ENCODE results near the gene TPBGL.
A peak's percentile ranks its signal among the peaks of the same experiment; 100 is the strongest.

Gene TPBGL

GRCh38 chr11:75212411-75212810 is 28.2 kb upstream of the TPBGL start:
- DNase-seq, result no peak

GRCh38 chr11:75214411-75214821 is 26.2 kb upstream of the TPBGL start:
- DNase-seq, result peak; percentile 24 to 80

- no peak for DNase-seq
Observed at GRCh38 chr11:75214843-75215242, 25.7 kb upstream of the TPBGL start.

- DNase-seq, result no peak
Observed at GRCh38 chr11:75219869-75220268, 20.7 kb upstream of the TPBGL start.

- no peak for DNase-seq
Observed at GRCh38 chr11:75223954-75224643, 16.5 kb upstream of the TPBGL start.

GRCh38 chr11:75225794-75226193 is 14.8 kb upstream of the TPBGL start:
- no peak for DNase-seq

GRCh38 chr11:75229466-75229865 is 11.1 kb upstream of the TPBGL start:
- no peak for DNase-seq

- DNase-seq, result no peak
Observed at GRCh38 chr11:75230621-75231020, 10.0 kb upstream of the TPBGL start.

GRCh38 chr11:75233754-75234172 is 6.8 kb upstream of the TPBGL start:
- DNase-seq, result no peak

GRCh38 chr11:75236062-75236461 is 4.5 kb upstream of the TPBGL start:
- no peak for DNase-seq

GRCh38 chr11:75237050-75237449 is 3.5 kb upstream of the TPBGL start:
- no peak for DNase-seq

- no peak for DNase-seq
Observed at GRCh38 chr11:75238595-75239440, 1.8 kb upstream of the TPBGL start.

GRCh38 chr11:75239531-75240290 is 863 bp upstream of the TPBGL start:
- DNase-seq, result no peak

- DNase-seq, result peak; percentile 24 to 63
Observed at GRCh38 chr11:75241036-75241905, 697 bp downstream of the TPBGL start.

GRCh38 chr11:75241906-75242644 is 1.5 kb downstream of the TPBGL start:
- no peak for DNase-seq

- no peak for DNase-seq
Observed at GRCh38 chr11:75242722-75243600, 2.4 kb downstream of the TPBGL start.

- DNase-seq, result no peak
Observed at GRCh38 chr11:75244052-75244814, 3.7 kb downstream of the TPBGL start.

- no peak for DNase-seq
Observed at GRCh38 chr11:75245356-75246005, 4.9 kb downstream of the TPBGL start.

- no peak for DNase-seq
Observed at GRCh38 chr11:75246006-75246670, 5.6 kb downstream of the TPBGL start.

All from bone marrow (tissue), 2 donors.